ENCODE results near the gene CTR9. TPM values are rescaled to one million over a fixed set of nuclear protein-coding genes. Genes with fewer than 3 reads are reported as not detected.

CTR9 gene
- total RNA-seq, 2 donors from 2014 or later, result 15.0 to 20.1 TPM

- Histone ChIP-seq H3K9me3 (no peaks in the 10 kb centered on the region), H3K27ac (peak overlapping the region; percentile 98 to 99), H3K4me3 (peak overlapping the region; percentile 95), H3K4me1 (ENCODE audit: control insufficient read depth in 1 of 2, low read depth in 2 of 2) (peaks cover 20 to 43% of the 10 kb centered on the region in 2 donors), H3K27me3 (replicated peaks; ENCODE audit: insufficient read depth) (no peaks in the 10 kb centered on the region), H3K36me3 (peaks cover 41% of the 10 kb centered on the region)
- DNase-seq (ENCODE audit: low spot score), result no peak
- TF ChIP-seq CTCF (IDR thresholded peaks at IDR 0.05), result no peak
- ATAC-seq (ENCODE audit: insufficient number of reproducible peaks, low FRiP score, low read depth), result peak; percentile 8
Measured at GRCh38 chr11:10807493-10808234, 56.6 kb downstream of the CTR9 start.

- no peaks in the 10 kb centered on the region for H3K27me3 ChIP-seq (replicated peaks; ENCODE audit: insufficient read depth)
- no peaks in the 10 kb centered on the region for H3K9me3 ChIP-seq
- DNase-seq (ENCODE audit: low spot score), result peak; percentile 9
- peaks cover 20 to 42% of the 10 kb centered on the region in 2 donors for H3K4me1 ChIP-seq (ENCODE audit: control insufficient read depth in 1 of 2, low read depth in 2 of 2)
- peak overlapping the region; percentile 95 for H3K4me3 ChIP-seq
- peaks cover 37% of the 10 kb centered on the region for H3K36me3 ChIP-seq
- H3K27ac ChIP-seq, result peak overlapping the region; percentile 98 to 99
- ATAC-seq (ENCODE audit: insufficient number of reproducible peaks, low FRiP score, low read depth), result no peak
- TF ChIP-seq CTCF (IDR thresholded peaks at IDR 0.05), result no peak
Measured at GRCh38 chr11:10808235-10808552, 57.1 kb downstream of the CTR9 start.

GRCh38 chr11:10808553-10809372, 57.7 kb downstream of the CTR9 start, which contains the start of gene EIF4G2:
Gene EIF4G2 (minus strand): TSS chr11:10808926.
- no peak for TF ChIP-seq CTCF (IDR thresholded peaks at IDR 0.05)
- Histone ChIP-seq H3K36me3 (peaks cover 31% of the 10 kb centered on the region), H3K27ac (peak within 1 kb of the TSS; percentile 98 to 99), H3K4me1 (ENCODE audit: control insufficient read depth in 1 of 2, low read depth in 2 of 2) (peaks cover 18 to 42% of the 10 kb centered on the region in 2 donors), H3K27me3 (replicated peaks; ENCODE audit: insufficient read depth) (no peaks in the 10 kb centered on the region), H3K4me3 (peak within 1 kb of the TSS; percentile 95), H3K9me3 (no peaks in the 10 kb centered on the region)
- ATAC-seq (ENCODE audit: insufficient number of reproducible peaks, low FRiP score, low read depth), result peak; percentile 84
- DNase-seq (ENCODE audit: low spot score), result peak; percentile 93

- peak overlapping the region; percentile 95 for H3K4me3 ChIP-seq
- no peaks in the 10 kb centered on the region for H3K27me3 ChIP-seq (replicated peaks; ENCODE audit: insufficient read depth)
- DNase-seq (ENCODE audit: low spot score), result no peak
- peak overlapping the region; percentile 98 to 99 for H3K27ac ChIP-seq
- H3K36me3 ChIP-seq, result peaks cover 23% of the 10 kb centered on the region
- no peaks in the 10 kb centered on the region for H3K9me3 ChIP-seq
- ATAC-seq (ENCODE audit: insufficient number of reproducible peaks, low FRiP score, low read depth), result peak; percentile 15
- TF ChIP-seq CTCF (IDR thresholded peaks at IDR 0.05), result no peak
- H3K4me1 ChIP-seq (ENCODE audit: control insufficient read depth in 1 of 2, low read depth in 2 of 2), result peaks cover 16 to 34% of the 10 kb centered on the region in 2 donors
Measured at GRCh38 chr11:10809373-10810160, 58.5 kb downstream of the CTR9 start.

All from thoracic aorta (tissue), 2 donors.